ENCODE measurements around the gene TMEM120A. TPM values are rescaled to one million over a fixed set of nuclear protein-coding genes. Genes with fewer than 3 reads are reported as not detected.

TMEM120A gene
- total RNA-seq, 4 donors from 2014 or later = 57.6 to 119 (median 92.0) TPM

DNA sequence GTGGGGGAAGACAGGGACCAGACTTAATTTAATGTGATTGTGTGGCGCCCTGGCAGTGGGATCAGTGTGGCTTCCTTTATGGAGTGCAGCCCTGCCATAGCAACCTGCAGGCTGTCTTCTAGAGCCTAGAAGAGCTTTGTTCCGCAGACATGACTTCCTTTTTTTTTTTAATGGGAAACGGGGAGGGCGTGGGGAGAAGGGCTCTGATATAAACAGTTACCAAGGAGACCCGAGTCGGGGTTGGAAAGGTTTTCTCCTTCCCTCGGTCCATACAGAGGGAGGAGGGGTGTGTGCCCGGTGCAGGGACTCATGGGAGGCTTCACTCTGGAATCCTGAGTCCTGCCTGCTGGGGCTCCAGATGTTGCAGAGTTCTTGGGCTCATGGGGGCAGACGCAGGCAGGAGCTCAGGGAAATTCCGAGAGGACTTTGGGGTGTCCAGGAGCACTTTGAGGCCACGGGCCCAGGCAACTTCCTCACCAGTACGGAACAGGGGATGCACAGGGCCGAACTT lies 26.9 kb downstream of the TMEM120A start:
- Histone ChIP-seq H3K4me1 (peaks cover 15 to 55% (median 33%) of the 10 kb centered on the region in 4 donors), H3K27me3 (no peaks in the 10 kb centered on the region), H3K9me3 (no peaks in the 10 kb centered on the region), H3K4me3 (no peak overlapping the region), H3K36me3 (no peaks in the 10 kb centered on the region), H3K27ac (peak overlapping the region; percentile 79 to 85 (median 82))
- in situ Hi-C loops (cut with MboI; ENCODE audit: low pct_ligation_motif_present in 1 of 4, low pct_unique_long_range_greater_than_20kb in 1 of 4, low sequenced_read_pairs in 3 of 4) (no loop called here), intact Hi-C loops (cut with DNase I; ENCODE audit: low total_unique reads) (loop anchor here (10.0 kb wide), 1 partner anchor 53 kb away; the partner anchor contains the start of gene POR)
- 66 to 67% methylated on average over 1 to 13 of the region's 13 CpGs for WGBS, 2 donors (ENCODE audit: low coverage in 1 of 2)
- no peak for DNase-seq
- peak in 1 of 3 donors; percentile 31 for TF ChIP-seq POLR2AphosphoS5 (IDR thresholded peaks at IDR 0.05)
- no peak for TF ChIP-seq POLR2A (IDR thresholded peaks at IDR 0.05)

- H3K36me3 ChIP-seq = no peaks in the 10 kb centered on the region
Measured at GRCh38 chr7:75967055-75967454, 27.3 kb downstream of the TMEM120A start.

GRCh38 chr7:75966190-75966961 lies 28.0 kb downstream of the TMEM120A start:
- intact Hi-C loops (cut with DNase I; ENCODE audit: low total_unique reads) (loop anchor here (10.0 kb wide), 1 partner anchor 52 kb away; the partner anchor contains the start of gene POR), in situ Hi-C loops (cut with MboI; ENCODE audit: low pct_ligation_motif_present in 1 of 4, low pct_unique_long_range_greater_than_20kb in 1 of 4, low sequenced_read_pairs in 3 of 4) (no loop called here)
- no peaks in the 10 kb centered on the region for H3K36me3 ChIP-seq
- DNase-seq = no peak
- peak overlapping the region; percentile 79 to 85 (median 82) for H3K27ac ChIP-seq
- WGBS, 2 donors (ENCODE audit: low coverage in 1 of 2) = 68% methylated on average over 26 of the region's 26 CpGs; no CpG with 5 or more reads in 1 of the 2 donors
- TF ChIP-seq POLR2AphosphoS5 (IDR thresholded peaks at IDR 0.05) (peak; percentile 46 to 68 (median 66)), POLR2A (IDR thresholded peaks at IDR 0.05) (no peak), EP300 (IDR thresholded peaks at IDR 0.05; ENCODE audit: low read depth) (peak; percentile 93)
- TF ChIP-seq, protein P1, sequence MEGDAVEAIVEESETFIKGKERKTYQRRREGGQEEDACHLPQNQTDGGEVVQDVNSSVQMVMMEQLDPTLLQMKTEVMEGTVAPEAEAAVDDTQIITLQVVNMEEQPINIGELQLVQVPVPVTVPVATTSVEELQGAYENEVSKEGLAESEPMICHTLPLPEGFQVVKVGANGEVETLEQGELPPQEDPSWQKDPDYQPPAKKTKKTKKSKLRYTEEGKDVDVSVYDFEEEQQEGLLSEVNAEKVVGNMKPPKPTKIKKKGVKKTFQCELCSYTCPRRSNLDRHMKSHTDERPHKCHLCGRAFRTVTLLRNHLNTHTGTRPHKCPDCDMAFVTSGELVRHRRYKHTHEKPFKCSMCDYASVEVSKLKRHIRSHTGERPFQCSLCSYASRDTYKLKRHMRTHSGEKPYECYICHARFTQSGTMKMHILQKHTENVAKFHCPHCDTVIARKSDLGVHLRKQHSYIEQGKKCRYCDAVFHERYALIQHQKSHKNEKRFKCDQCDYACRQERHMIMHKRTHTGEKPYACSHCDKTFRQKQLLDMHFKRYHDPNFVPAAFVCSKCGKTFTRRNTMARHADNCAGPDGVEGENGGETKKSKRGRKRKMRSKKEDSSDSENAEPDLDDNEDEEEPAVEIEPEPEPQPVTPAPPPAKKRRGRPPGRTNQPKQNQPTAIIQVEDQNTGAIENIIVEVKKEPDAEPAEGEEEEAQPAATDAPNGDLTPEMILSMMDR (IDR thresholded peaks at IDR 0.05) = no peak
- no peaks in the 10 kb centered on the region for H3K27me3 ChIP-seq
- peak overlapping the region in 1 of 4 donors; percentile 14 for H3K4me3 ChIP-seq
- H3K4me1 ChIP-seq = peaks cover 15 to 46% (median 33%) of the 10 kb centered on the region in 4 donors
- H3K9me3 ChIP-seq = no peaks in the 10 kb centered on the region

More at GRCh38 chr7:75967055-75967454, 27.3 kb downstream of the TMEM120A start:
- TF ChIP-seq EP300 (IDR thresholded peaks at IDR 0.05; ENCODE audit: low read depth) = no peak
- no peak for TF ChIP-seq POLR2A (IDR thresholded peaks at IDR 0.05)
- TF ChIP-seq, protein P1 (IDR thresholded peaks at IDR 0.05) = no peak
- no peak for TF ChIP-seq POLR2AphosphoS5 (IDR thresholded peaks at IDR 0.05)
- no peak for DNase-seq
- no peaks in the 10 kb centered on the region for H3K9me3 ChIP-seq
- peaks cover 15 to 53% (median 33%) of the 10 kb centered on the region in 4 donors for H3K4me1 ChIP-seq
- H3K4me3 ChIP-seq = no peak overlapping the region
- intact Hi-C loops (cut with DNase I; ENCODE audit: low total_unique reads) = loop anchor here (10.0 kb wide), 1 partner anchor 52 kb away; the partner anchor contains the start of gene POR
- 82 to 83% methylated on average over 2 to 11 of the region's 11 CpGs for WGBS, 2 donors (ENCODE audit: low coverage in 1 of 2)
- H3K27me3 ChIP-seq = no peaks in the 10 kb centered on the region
- peak overlapping the region; percentile 79 to 85 (median 82) for H3K27ac ChIP-seq
- in situ Hi-C loops (cut with MboI; ENCODE audit: low pct_ligation_motif_present in 1 of 4, low pct_unique_long_range_greater_than_20kb in 1 of 4, low sequenced_read_pairs in 3 of 4) = no loop called here

- Histone ChIP-seq H3K27me3 (no peaks in the 10 kb centered on the region), H3K4me3 (no peak overlapping the region), H3K9me3 (no peaks in the 10 kb centered on the region), H3K4me1 (peaks cover 15 to 44% (median 33%) of the 10 kb centered on the region in 4 donors), H3K36me3 (no peaks in the 10 kb centered on the region), H3K27ac (peak overlapping the region; percentile 79 to 85 (median 82))
- 87% methylated on average over 13 of the region's 13 CpGs; no CpG with 5 or more reads in 1 of the 2 donors for WGBS, 2 donors (ENCODE audit: low coverage in 1 of 2)
- TF ChIP-seq POLR2A (IDR thresholded peaks at IDR 0.05) (no peak), POLR2AphosphoS5 (IDR thresholded peaks at IDR 0.05) (no peak), EP300 (IDR thresholded peaks at IDR 0.05; ENCODE audit: low read depth) (no peak)
- TF ChIP-seq, protein P1 (IDR thresholded peaks at IDR 0.05) = no peak
- in situ Hi-C loops (cut with MboI; ENCODE audit: low pct_ligation_motif_present in 1 of 4, low pct_unique_long_range_greater_than_20kb in 1 of 4, low sequenced_read_pairs in 3 of 4) = no loop called here
- no peak for DNase-seq
- intact Hi-C loops (cut with DNase I; ENCODE audit: low total_unique reads) = loop anchor here (10.0 kb wide), 1 partner anchor 51 kb away; the partner anchor contains the start of gene POR
Measured at GRCh38 chr7:75965617-75966016, 28.8 kb downstream of the TMEM120A start.
